ENCODE data around the gene FPR2. TPM values are rescaled to one million over a fixed set of nuclear protein-coding genes. Genes with fewer than 3 reads are reported as not detected.

The FPR2 gene, protein sequence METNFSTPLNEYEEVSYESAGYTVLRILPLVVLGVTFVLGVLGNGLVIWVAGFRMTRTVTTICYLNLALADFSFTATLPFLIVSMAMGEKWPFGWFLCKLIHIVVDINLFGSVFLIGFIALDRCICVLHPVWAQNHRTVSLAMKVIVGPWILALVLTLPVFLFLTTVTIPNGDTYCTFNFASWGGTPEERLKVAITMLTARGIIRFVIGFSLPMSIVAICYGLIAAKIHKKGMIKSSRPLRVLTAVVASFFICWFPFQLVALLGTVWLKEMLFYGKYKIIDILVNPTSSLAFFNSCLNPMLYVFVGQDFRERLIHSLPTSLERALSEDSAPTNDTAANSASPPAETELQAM
- under 1 TPM in 2 of 4 donors, not detected in 2; 0.26 to 1.00 TPM for total RNA-seq

DNA sequence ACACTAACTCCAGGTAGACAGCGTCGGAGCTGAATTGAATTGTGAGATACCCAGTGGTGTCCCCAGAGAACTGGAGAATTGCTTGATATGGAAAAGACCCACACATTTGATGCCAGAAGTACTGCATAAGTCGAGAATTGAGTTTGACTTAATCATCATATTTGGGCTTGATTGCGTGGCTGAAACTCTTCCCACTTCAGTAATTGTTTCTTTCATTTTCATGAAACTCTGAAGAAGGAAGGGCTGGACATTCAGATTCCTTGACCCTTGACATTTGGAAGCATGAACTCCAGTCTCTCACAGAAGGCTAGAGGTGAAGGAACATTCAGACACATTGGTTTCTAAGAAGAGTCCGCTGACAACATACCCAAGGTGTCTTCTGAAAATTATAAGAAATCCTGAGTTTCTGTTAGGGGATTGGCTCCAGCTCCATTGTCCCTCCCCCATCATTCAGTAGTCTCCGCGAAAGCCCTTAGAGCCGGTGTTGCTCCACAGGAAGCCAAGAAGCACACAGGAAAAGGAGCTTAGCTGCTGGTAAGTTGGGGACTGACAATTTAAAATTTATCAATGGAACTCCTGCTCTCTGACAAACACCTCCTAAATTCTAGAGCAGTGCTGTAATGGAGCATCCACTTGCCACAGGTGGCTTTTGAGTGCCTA lies at the start of gene FPR2:
FPR2 (plus strand) TSS at position 484 of the 660 bp plus-strand sequence. CDS start 7,479 bp downstream, outside the sequence.
- TF ChIP-seq, protein P1, sequence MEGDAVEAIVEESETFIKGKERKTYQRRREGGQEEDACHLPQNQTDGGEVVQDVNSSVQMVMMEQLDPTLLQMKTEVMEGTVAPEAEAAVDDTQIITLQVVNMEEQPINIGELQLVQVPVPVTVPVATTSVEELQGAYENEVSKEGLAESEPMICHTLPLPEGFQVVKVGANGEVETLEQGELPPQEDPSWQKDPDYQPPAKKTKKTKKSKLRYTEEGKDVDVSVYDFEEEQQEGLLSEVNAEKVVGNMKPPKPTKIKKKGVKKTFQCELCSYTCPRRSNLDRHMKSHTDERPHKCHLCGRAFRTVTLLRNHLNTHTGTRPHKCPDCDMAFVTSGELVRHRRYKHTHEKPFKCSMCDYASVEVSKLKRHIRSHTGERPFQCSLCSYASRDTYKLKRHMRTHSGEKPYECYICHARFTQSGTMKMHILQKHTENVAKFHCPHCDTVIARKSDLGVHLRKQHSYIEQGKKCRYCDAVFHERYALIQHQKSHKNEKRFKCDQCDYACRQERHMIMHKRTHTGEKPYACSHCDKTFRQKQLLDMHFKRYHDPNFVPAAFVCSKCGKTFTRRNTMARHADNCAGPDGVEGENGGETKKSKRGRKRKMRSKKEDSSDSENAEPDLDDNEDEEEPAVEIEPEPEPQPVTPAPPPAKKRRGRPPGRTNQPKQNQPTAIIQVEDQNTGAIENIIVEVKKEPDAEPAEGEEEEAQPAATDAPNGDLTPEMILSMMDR (IDR thresholded peaks at IDR 0.05 in 4 of 5, conservative IDR thresholded peaks at IDR 0.05 in 1 of 5), result no peak
- TF ChIP-seq POLR2A (IDR thresholded peaks at IDR 0.05), result no peak
- no peaks in the 10 kb centered on the region for H3K4me1 ChIP-seq
- no peak within 1 kb of the TSS for H3K27ac ChIP-seq
- no peaks in the 10 kb centered on the region for H3K9me3 ChIP-seq
- no peaks in the 10 kb centered on the region for H3K27me3 ChIP-seq
- intact Hi-C loops (cut with DNase I; ENCODE audit: low total_unique reads) (no loop called here), in situ Hi-C loops (cut with MboI; ENCODE audit: low sequenced_read_pairs in 4 of 4) (no loop called here)
- DNase-seq, result no peak
- H3K36me3 ChIP-seq, result no peaks in the 10 kb centered on the region
- ATAC-seq, result no peak
- H3K4me3 ChIP-seq, result no peak within 1 kb of the TSS

DNA sequence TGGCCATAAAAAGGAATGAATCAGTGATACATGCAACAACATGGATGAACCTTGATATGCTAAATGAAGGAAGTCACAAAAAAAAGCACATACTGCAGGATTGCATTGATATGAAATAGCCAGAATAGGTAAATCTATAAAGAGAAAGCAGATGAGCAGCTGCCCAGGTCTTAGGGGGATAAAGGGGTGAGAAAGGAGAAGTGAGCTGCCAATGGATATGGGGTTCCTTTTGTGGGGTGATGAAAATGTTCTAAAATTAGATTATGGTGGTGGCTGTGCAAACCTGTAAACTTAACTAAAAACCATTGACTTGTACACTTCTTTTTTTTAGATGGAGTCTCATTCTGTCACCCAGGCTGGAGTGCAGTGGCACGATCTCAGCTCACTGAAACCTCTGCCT lies 49.3 kb upstream of the FPR2 start:
- no peaks in the 10 kb centered on the region for H3K4me1 ChIP-seq
- H3K36me3 ChIP-seq, result no peaks in the 10 kb centered on the region
- ATAC-seq (no peak), DNase-seq (no peak)
- no peak for TF ChIP-seq POLR2A (IDR thresholded peaks at IDR 0.05)
- TF ChIP-seq, protein P1 (IDR thresholded peaks at IDR 0.05 in 4 of 5, conservative IDR thresholded peaks at IDR 0.05 in 1 of 5), result no peak
- no peak overlapping the region for H3K27ac ChIP-seq
- in situ Hi-C loops (cut with MboI; ENCODE audit: low sequenced_read_pairs in 4 of 4) (no loop called here), intact Hi-C loops (cut with DNase I; ENCODE audit: low total_unique reads) (no loop called here)
- no peak overlapping the region for H3K4me3 ChIP-seq
- H3K27me3 ChIP-seq, result peaks cover 0 to under 1% (median 0%) of the 10 kb centered on the region in 3 donors
- H3K9me3 ChIP-seq, result no peaks in the 10 kb centered on the region

DNA sequence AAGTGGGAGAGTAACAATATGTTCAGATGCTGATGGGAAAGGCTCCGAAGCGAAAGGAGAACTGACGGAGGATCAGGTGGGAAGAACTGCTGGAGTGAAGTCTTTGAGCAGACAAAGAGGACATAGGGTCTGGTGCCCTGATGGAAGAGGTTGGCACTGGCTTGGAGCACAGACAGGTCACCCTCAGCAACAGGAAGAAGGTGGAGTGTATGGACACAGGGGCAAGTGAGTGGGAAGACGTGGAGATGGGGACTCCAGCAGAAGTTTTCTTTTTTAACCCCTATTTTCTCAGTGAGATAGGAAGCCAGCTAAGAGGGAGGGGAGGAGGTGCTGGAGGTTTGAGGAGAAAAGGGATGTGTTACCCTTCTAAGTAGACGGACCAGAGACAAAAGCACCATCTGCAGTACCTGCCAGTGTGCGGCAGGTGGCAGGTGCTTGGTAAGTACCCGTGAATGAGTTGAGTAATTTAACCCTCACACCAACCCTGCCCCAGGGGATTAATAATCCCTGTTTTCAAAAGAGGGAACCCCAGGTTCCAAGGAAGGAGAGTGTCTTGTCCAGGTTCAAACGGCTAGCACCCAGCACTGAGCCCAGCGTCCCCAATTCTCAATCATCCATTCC lies 48.4 kb upstream of the FPR2 start:
- ATAC-seq (no peak), DNase-seq (no peak)
- Histone ChIP-seq H3K4me1 (no peaks in the 10 kb centered on the region), H3K36me3 (no peaks in the 10 kb centered on the region), H3K9me3 (no peaks in the 10 kb centered on the region), H3K4me3 (no peak overlapping the region), H3K27ac (no peak overlapping the region), H3K27me3 (peaks cover 2 to 6% (median 3%) of the 10 kb centered on the region in 3 donors)
- intact Hi-C loops (cut with DNase I; ENCODE audit: low total_unique reads), result no loop called here
- no peak for TF ChIP-seq POLR2A (IDR thresholded peaks at IDR 0.05)
- TF ChIP-seq, protein P1 (IDR thresholded peaks at IDR 0.05 in 4 of 5, conservative IDR thresholded peaks at IDR 0.05 in 1 of 5), result no peak
- in situ Hi-C loops (cut with MboI; ENCODE audit: low sequenced_read_pairs in 4 of 4), result no loop called here

DNA sequence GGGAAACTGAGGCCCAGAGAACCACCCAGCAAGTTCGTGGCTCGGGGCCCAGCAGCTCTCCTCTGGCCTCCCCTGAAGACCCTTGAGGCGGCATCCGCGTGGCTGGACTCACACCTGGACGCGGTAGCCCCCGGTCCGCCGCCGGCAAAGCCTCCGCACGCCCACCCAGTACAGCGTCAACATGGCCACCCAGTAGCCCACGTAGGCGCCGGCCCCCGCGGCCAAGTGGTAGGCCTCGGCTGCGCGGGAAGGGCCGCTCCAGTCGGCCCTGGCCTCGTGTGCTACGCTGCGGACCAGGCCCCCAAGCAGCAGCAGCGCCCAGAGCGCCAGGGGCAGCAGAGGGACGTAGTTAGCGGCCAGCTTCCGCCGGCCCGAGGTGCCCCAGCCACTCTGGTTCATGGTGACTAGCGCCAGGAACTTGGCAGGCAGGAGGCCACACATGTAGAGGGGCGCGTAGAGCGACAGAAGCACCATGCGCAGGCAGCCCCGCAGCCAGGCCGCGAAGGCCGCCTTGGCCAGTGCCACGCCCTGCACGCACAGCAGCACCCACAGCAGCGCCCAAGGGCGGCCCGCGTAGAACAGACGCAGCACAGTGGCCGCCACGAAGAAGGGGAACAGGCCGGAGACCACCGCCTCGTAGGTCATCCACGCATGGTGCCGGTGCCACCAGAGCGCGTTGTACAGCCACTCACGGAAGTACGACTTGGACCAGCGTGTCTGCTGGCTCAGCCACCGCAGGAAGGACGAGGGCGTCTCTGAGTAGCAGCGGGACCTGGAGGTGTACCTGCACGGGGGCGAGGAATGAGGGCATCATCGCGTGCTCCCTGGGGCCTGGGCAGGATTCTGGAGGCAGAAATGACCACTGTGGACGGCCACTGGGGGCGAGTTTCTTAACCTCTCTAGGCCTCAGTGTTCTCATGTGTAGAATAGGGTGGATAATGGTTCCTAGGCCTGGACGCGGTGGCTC lies 47.4 kb upstream of the FPR2 start:
- H3K27ac ChIP-seq, result no peak overlapping the region
- H3K36me3 ChIP-seq, result no peaks in the 10 kb centered on the region
- intact Hi-C loops (cut with DNase I; ENCODE audit: low total_unique reads), result no loop called here
- no peaks in the 10 kb centered on the region for H3K4me1 ChIP-seq
- ATAC-seq (no peak), DNase-seq (no peak)
- H3K9me3 ChIP-seq, result no peaks in the 10 kb centered on the region
- in situ Hi-C loops (cut with MboI; ENCODE audit: low sequenced_read_pairs in 4 of 4), result no loop called here
- no peak overlapping the region for H3K4me3 ChIP-seq
- peaks cover 3 to 6% (median 6%) of the 10 kb centered on the region in 3 donors for H3K27me3 ChIP-seq
- TF ChIP-seq POLR2A (IDR thresholded peaks at IDR 0.05), result no peak
- TF ChIP-seq, protein P1 (IDR thresholded peaks at IDR 0.05 in 4 of 5, conservative IDR thresholded peaks at IDR 0.05 in 1 of 5), result no peak
